ENCODE data around the gene ATPAF1.

ATPAF1 gene

GRCh38 chr1:46614604-46614984 is 53.6 kb downstream of the ATPAF1 start:
- H3K4me2 ChIP-seq (ENCODE audit: low read depth, low read length, poor library complexity, severe bottlenecking), result peak overlapping the region; percentile 100
- H3K79me2 ChIP-seq (ENCODE audit: insufficient read depth, low read length), result peaks cover 19% of the 10 kb centered on the region; the same call in 1 of the 2 replicates
- H4K20me1 ChIP-seq (ENCODE audit: insufficient read depth, low read length, poor library complexity, severe bottlenecking), result no peaks in the 10 kb centered on the region
- H3K9ac ChIP-seq (ENCODE audit: low read depth, low read length, poor library complexity, severe bottlenecking), result no peak overlapping the region
- no peak overlapping the region for H2AFZ ChIP-seq (ENCODE audit: low read length)
- no peak overlapping the region for H3K4me3 ChIP-seq (ENCODE audit: low read length, poor library complexity, severe bottlenecking)
- H3K4me1 ChIP-seq (ENCODE audit: insufficient read depth, low read length, poor library complexity, severe bottlenecking), result peaks cover 71% of the 10 kb centered on the region
- H3K9me2 ChIP-seq (replicated peaks; ENCODE audit: low read depth, low read length), result no peaks in the 10 kb centered on the region
- TF ChIP-seq EZH2phosphoT487 (IDR thresholded peaks at IDR 0.05; ENCODE audit: borderline replicate concordance) (no peak), CTCF (conservative IDR thresholded peaks at IDR 0.05; ENCODE audit: low read length) (no peak)
- no peaks in the 10 kb centered on the region for H3K27me3 ChIP-seq (ENCODE audit: insufficient read depth, low read length, poor library complexity, severe bottlenecking)
- H3F3A ChIP-seq (ENCODE audit: low read depth), result no peaks in the 10 kb centered on the region
- no peaks in the 10 kb centered on the region for H3K36me3 ChIP-seq (ENCODE audit: insufficient read depth, low read length)
- no peaks in the 10 kb centered on the region for H3K9me3 ChIP-seq (ENCODE audit: insufficient read depth, low read depth, low read length)

- Histone ChIP-seq H4K20me1 (ENCODE audit: insufficient read depth, low read length, poor library complexity, severe bottlenecking) (no peaks in the 10 kb centered on the region), H3K4me1 (ENCODE audit: insufficient read depth, low read length, poor library complexity, severe bottlenecking) (peaks cover 64% of the 10 kb centered on the region), H3K27me3 (ENCODE audit: insufficient read depth, low read length, poor library complexity, severe bottlenecking) (no peaks in the 10 kb centered on the region), H3K9me2 (replicated peaks; ENCODE audit: low read depth, low read length) (no peaks in the 10 kb centered on the region), H2AFZ (ENCODE audit: low read length) (no peak overlapping the region), H3K36me3 (ENCODE audit: insufficient read depth, low read length) (no peaks in the 10 kb centered on the region), H3K9ac (ENCODE audit: low read depth, low read length, poor library complexity, severe bottlenecking) (peak overlapping the region; percentile 53), H3K9me3 (ENCODE audit: insufficient read depth, low read depth, low read length) (no peaks in the 10 kb centered on the region), H3K4me2 (ENCODE audit: low read depth, low read length, poor library complexity, severe bottlenecking) (peak overlapping the region; percentile 100), H3K4me3 (ENCODE audit: low read length, poor library complexity, severe bottlenecking) (peak overlapping the region; percentile 12), H3F3A (ENCODE audit: low read depth) (no peaks in the 10 kb centered on the region), H3K79me2 (ENCODE audit: insufficient read depth, low read length) (peaks cover 19% of the 10 kb centered on the region; the same call in 1 of the 2 replicates)
- no peak for TF ChIP-seq CTCF (conservative IDR thresholded peaks at IDR 0.05; ENCODE audit: low read length)
- TF ChIP-seq EZH2phosphoT487 (IDR thresholded peaks at IDR 0.05; ENCODE audit: borderline replicate concordance), result no peak
These were observed 54.2 kb downstream of the ATPAF1 start for GRCh38 chr1:46613661-46614603.

GRCh38 chr1:46612937-46613660 is 55.1 kb downstream of the ATPAF1 start:
- H3K36me3 ChIP-seq (ENCODE audit: insufficient read depth, low read length), result no peaks in the 10 kb centered on the region
- H3K9me2 ChIP-seq (replicated peaks; ENCODE audit: low read depth, low read length), result no peaks in the 10 kb centered on the region
- H3K27me3 ChIP-seq (ENCODE audit: insufficient read depth, low read length, poor library complexity, severe bottlenecking), result no peaks in the 10 kb centered on the region
- no peaks in the 10 kb centered on the region for H3F3A ChIP-seq (ENCODE audit: low read depth)
- TF ChIP-seq EZH2phosphoT487 (IDR thresholded peaks at IDR 0.05; ENCODE audit: borderline replicate concordance), result no peak
- TF ChIP-seq CTCF (conservative IDR thresholded peaks at IDR 0.05; ENCODE audit: low read length), result no peak
- no peak overlapping the region for H3K4me3 ChIP-seq (ENCODE audit: low read length, poor library complexity, severe bottlenecking)
- peak overlapping the region; percentile 53 for H3K9ac ChIP-seq (ENCODE audit: low read depth, low read length, poor library complexity, severe bottlenecking)
- peak overlapping the region; percentile 100 for H3K4me2 ChIP-seq (ENCODE audit: low read depth, low read length, poor library complexity, severe bottlenecking)
- no peak overlapping the region for H2AFZ ChIP-seq (ENCODE audit: low read length)
- no peaks in the 10 kb centered on the region for H4K20me1 ChIP-seq (ENCODE audit: insufficient read depth, low read length, poor library complexity, severe bottlenecking)
- peaks cover 19% of the 10 kb centered on the region; the same call in 1 of the 2 replicates for H3K79me2 ChIP-seq (ENCODE audit: insufficient read depth, low read length)
- no peaks in the 10 kb centered on the region for H3K9me3 ChIP-seq (ENCODE audit: insufficient read depth, low read depth, low read length)
- peaks cover 57% of the 10 kb centered on the region for H3K4me1 ChIP-seq (ENCODE audit: insufficient read depth, low read length, poor library complexity, severe bottlenecking)
